CD4-positive, alpha-beta T cell (primary cell): ENCODE measurements around the gene PPP2R2C. TPM values are rescaled to one million over a fixed set of nuclear protein-coding genes. Genes with fewer than 3 reads are reported as not detected.

Source experiments
- ATAC-seq: fragments of 200-7000 bp; cut with Tn5 transposase; one replicate; pipeline ENCODE4 v1.10.0; 2022; ENCODE audit warnings: mild to moderate bottlenecking; ENCODE audit not compliant: poor library complexity
- CTCF ChIA-PET: fragments of 350-600 bp; sonication (Branson Sonifier 250); formaldehyde crosslinking; loops from one replicate; lab custom pipeline; 2021; ENCODE audit warnings: antibody characterized with exemption, inconsistent platforms; lab: Charles Lee
- POLR2A ChIA-PET: fragments of 350-600 bp; sonication (Branson Sonifier 250); formaldehyde crosslinking; loops from one replicate; lab custom pipeline; 2021; ENCODE audit warnings: antibody characterized with exemption, inconsistent platforms; lab: Charles Lee
- DNase-seq, 14 experiments: peaks; one replicate each; pipeline ENCODE4 v3.0.0-alpha.2; 2013 to 2020; ENCODE audit warnings: mixed read lengths in 2 of 14
- H3K27ac ChIP-seq, 2 donors: one replicate each; pipeline versions ENCODE4 v1.5.1 to v1.7.0; 2013; ENCODE audit warnings: low read length in 2 of 2, low read depth in 1 of 2, mild to moderate bottlenecking in 1 of 2
- H3K27me3 ChIP-seq, 2 experiments: 1 replicate in 1 of 2; 2 replicates in 1 of 2; pipeline versions ENCODE4 v1.6.1 to v1.7.0; 2013; ENCODE audit warnings: low read length in 2 of 2, control low read depth in 1 of 2, mild to moderate bottlenecking in 1 of 2, moderate library complexity in 1 of 2; ENCODE audit not compliant: insufficient read depth in 2 of 2, control insufficient read depth in 1 of 2
- H3K36me3 ChIP-seq: one replicate; pipeline ENCODE4 v1.6.1; 2013; ENCODE audit warnings: low read length, control low read depth; ENCODE audit not compliant: insufficient read depth
- H3K4me1 ChIP-seq: one replicate; pipeline ENCODE4 v1.6.1; 2013; ENCODE audit warnings: low read length, control low read depth; ENCODE audit not compliant: insufficient read depth
- H3K4me3 ChIP-seq: one replicate; pipeline ENCODE4 v1.5.1; 2013; ENCODE audit warnings: mild to moderate bottlenecking, low read length, moderate library complexity
- H3K9me3 ChIP-seq, 2 experiments: 1 replicate in 1 of 2; 2 replicates in 1 of 2; pipeline versions ENCODE4 v1.6.1 to v1.7.0; 2013; ENCODE audit warnings: low read length in 2 of 2, mild to moderate bottlenecking in 2 of 2, control low read depth in 1 of 2, moderate library complexity in 1 of 2; ENCODE audit not compliant: control insufficient read depth in 1 of 2, insufficient read depth in 1 of 2
- H3K27ac Mint-ChIP-seq: one replicate; pipeline ENCODE4 v1.8.0; 2020; ENCODE audit warnings: mixed read lengths
- H3K27me3 Mint-ChIP-seq: one replicate; pipeline ENCODE4 v1.8.0; 2021; ENCODE audit warnings: mixed read lengths
- H3K36me3 Mint-ChIP-seq: one replicate; pipeline ENCODE4 v1.8.0; 2021; ENCODE audit warnings: low read depth, mixed read lengths
- H3K4me1 Mint-ChIP-seq: one replicate; pipeline ENCODE4 v1.8.0; 2021; ENCODE audit warnings: low read depth, mixed read lengths
- H3K4me3 Mint-ChIP-seq: one replicate; pipeline ENCODE4 v1.8.0; 2020; ENCODE audit warnings: mild to moderate bottlenecking, mixed read lengths
- H3K9me3 Mint-ChIP-seq: one replicate; pipeline ENCODE4 v1.8.0; 2020; ENCODE audit warnings: mixed read lengths
- CTCF ChIP-seq: fragments of 200-600 bp; IDR thresholded peaks from one replicate; pipeline ENCODE4 v1.8.0; 2022; ENCODE audit warnings: antibody characterized with exemption, mild to moderate bottlenecking
- intact Hi-C, 2 experiments: fragments of 100-400 bp; cut with DNase I in 1 of 2; cut with micrococcal nuclease in 1 of 2; formaldehyde crosslinking; loops; one replicate each; pipeline versions ENCODE4 v1.15.1 to v1.9.0; 2023 to 2025; cut with DNase I, micrococcal nuclease
- total RNA-seq, 174 experiments: library from RNA in 2 of 174; stranded (reverse) in 2 of 174; gene quantifications; one replicate each; pipeline ENCODE4 v1.2.3 and lab custom pipeline; 2021 to 2026

PPP2R2C gene
- total RNA-seq, 2 experiments from 2014 or later, result not detected

GRCh38 chr4:6290256-6290655, 182.2 kb downstream of the PPP2R2C start:
- H3K27ac Mint-ChIP-seq, result no peak overlapping the region
- ChIA-PET POLR2A (no interaction called here), CTCF (no interaction called here)
- H3K9me3 Mint-ChIP-seq, result no peaks in the 10 kb centered on the region
- no peak overlapping the region for H3K4me3 ChIP-seq
- H3K9me3 ChIP-seq, result no peaks in the 10 kb centered on the region
- no peaks in the 10 kb centered on the region for H3K4me1 ChIP-seq
- H3K27ac ChIP-seq, result no peak overlapping the region
- TF ChIP-seq CTCF, result no peak
- H3K4me3 Mint-ChIP-seq, result no peak overlapping the region
- no peak for DNase-seq
- no peaks in the 10 kb centered on the region for H3K27me3 ChIP-seq
- no peaks in the 10 kb centered on the region for H3K36me3 ChIP-seq
- intact Hi-C loops, result no loop called here
- H3K4me1 Mint-ChIP-seq, result no peaks in the 10 kb centered on the region
- H3K36me3 Mint-ChIP-seq, result peaks cover 19% of the 10 kb centered on the region
- no peaks in the 10 kb centered on the region for H3K27me3 Mint-ChIP-seq
- no peak for ATAC-seq

GRCh38 chr4:6288871-6289270, 183.5 kb downstream of the PPP2R2C start:
- no peak overlapping the region for H3K27ac ChIP-seq
- no peak for TF ChIP-seq CTCF
- intact Hi-C loops, result no loop called here
- no peak overlapping the region for H3K27ac Mint-ChIP-seq
- H3K4me3 ChIP-seq, result no peak overlapping the region
- no peaks in the 10 kb centered on the region for H3K27me3 ChIP-seq
- H3K36me3 Mint-ChIP-seq, result peaks cover 16% of the 10 kb centered on the region
- ChIA-PET CTCF (no interaction called here), POLR2A (no interaction called here)
- no peak for ATAC-seq
- H3K36me3 ChIP-seq, result no peaks in the 10 kb centered on the region
- H3K4me1 Mint-ChIP-seq, result no peaks in the 10 kb centered on the region
- no peaks in the 10 kb centered on the region for H3K9me3 Mint-ChIP-seq
- H3K27me3 Mint-ChIP-seq, result no peaks in the 10 kb centered on the region
- H3K9me3 ChIP-seq, result no peaks in the 10 kb centered on the region
- H3K4me1 ChIP-seq, result no peaks in the 10 kb centered on the region
- no peak for DNase-seq
- no peak overlapping the region for H3K4me3 Mint-ChIP-seq

- Mint-ChIP-seq H3K4me1 (no peaks in the 10 kb centered on the region), H3K9me3 (no peaks in the 10 kb centered on the region), H3K27ac (no peak overlapping the region), H3K36me3 (peaks cover 14% of the 10 kb centered on the region), H3K27me3 (no peaks in the 10 kb centered on the region), H3K4me3 (no peak overlapping the region)
- DNase-seq (no peak), ATAC-seq (no peak)
- H3K27ac ChIP-seq, result no peak overlapping the region
- no peaks in the 10 kb centered on the region for H3K36me3 ChIP-seq
- POLR2A ChIA-PET, result no interaction called here
- CTCF ChIA-PET, result no interaction called here
- no peaks in the 10 kb centered on the region for H3K9me3 ChIP-seq
- no peaks in the 10 kb centered on the region for H3K27me3 ChIP-seq
- no peak overlapping the region for H3K4me3 ChIP-seq
- no peaks in the 10 kb centered on the region for H3K4me1 ChIP-seq
- TF ChIP-seq CTCF, result no peak
- intact Hi-C loops, result no loop called here
These were observed 184.1 kb downstream of the PPP2R2C start for GRCh38 chr4:6288342-6288741.
